ENCODE data around the gene HIVEP3. TPM values are rescaled to one million over a fixed set of nuclear protein-coding genes. Genes with fewer than 3 reads are reported as not detected.

The HIVEP3 gene
- total RNA-seq, 2 donors from 2014 or later: 0.13 to 0.99 TPM

DNA sequence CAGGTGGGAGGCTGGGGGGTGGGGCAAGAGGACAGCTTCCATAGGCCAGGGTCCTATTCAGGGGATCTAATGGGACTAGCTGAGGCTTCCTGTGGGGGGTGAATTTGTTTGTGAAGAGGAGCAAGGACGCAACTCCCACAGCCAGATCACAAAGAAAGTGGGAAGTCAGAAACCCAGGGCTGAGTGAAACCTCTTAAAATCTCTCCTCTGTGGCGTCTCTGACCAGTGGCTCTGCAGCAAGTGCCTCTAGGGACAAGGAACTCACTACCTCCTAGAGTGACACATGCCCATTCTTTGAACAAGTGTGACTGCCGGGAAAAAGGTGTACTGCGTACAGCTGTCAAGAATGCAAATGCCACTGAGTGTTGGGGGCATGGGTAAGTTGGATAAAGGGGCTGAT lies 187.9 kb downstream of the HIVEP3 start:
- Histone ChIP-seq H3K36me3 (ENCODE audit: control insufficient read depth, insufficient read depth, low read length) (no peaks in the 10 kb centered on the region), H3K4me3 (ENCODE audit: low read length) (no peak overlapping the region), H3K27me3 (ENCODE audit: control insufficient read depth, insufficient read depth, low read length, poor library complexity, severe bottlenecking) (no peaks in the 10 kb centered on the region), H3K9ac (ENCODE audit: extremely low read depth, low read length, poor library complexity, severe bottlenecking) (no peak overlapping the region), H3K9me3 (ENCODE audit: control insufficient read depth, low read length) (no peaks in the 10 kb centered on the region), H3K4me1 (ENCODE audit: control insufficient read depth, insufficient read depth, low read length) (no peaks in the 10 kb centered on the region), H3K27ac (ENCODE audit: low read depth, low read length) (no peak overlapping the region)
- peaks cover 4% of the 10 kb centered on the region for H3K27me3 Mint-ChIP-seq (ENCODE audit: insufficient read depth)
- no peak for TF ChIP-seq CTCF (conservative IDR thresholded peaks at IDR 0.05)
- no peaks in the 10 kb centered on the region for H3K36me3 Mint-ChIP-seq (ENCODE audit: low read depth)
- H3K4me1 Mint-ChIP-seq: peaks cover 4% of the 10 kb centered on the region
- H3K4me3 Mint-ChIP-seq: no peak overlapping the region
- H3K9me3 Mint-ChIP-seq: no peaks in the 10 kb centered on the region
- no peak for DNase-seq
- no peak overlapping the region for H3K27ac Mint-ChIP-seq
- WGBS, 2 experiments (ENCODE audit: insufficient coverage in 1 of 2, insufficient read length in 1 of 2): 93 to 95% methylated on average over 3 to 4 of the region's 4 CpGs

GRCh38 chr1:41728403-41729202 lies 190.1 kb downstream of the HIVEP3 start:
- 85 to 87% methylated on average over 7 to 12 of the region's 12 CpGs for WGBS, 2 experiments (ENCODE audit: insufficient coverage in 1 of 2, insufficient read length in 1 of 2)
- Histone ChIP-seq H3K36me3 (ENCODE audit: control insufficient read depth, insufficient read depth, low read length) (no peaks in the 10 kb centered on the region), H3K4me3 (ENCODE audit: low read length) (no peak overlapping the region), H3K9ac (ENCODE audit: extremely low read depth, low read length, poor library complexity, severe bottlenecking) (no peak overlapping the region), H3K27me3 (ENCODE audit: control insufficient read depth, insufficient read depth, low read length, poor library complexity, severe bottlenecking) (no peaks in the 10 kb centered on the region), H3K4me1 (ENCODE audit: control insufficient read depth, insufficient read depth, low read length) (no peaks in the 10 kb centered on the region), H3K27ac (ENCODE audit: low read depth, low read length) (no peak overlapping the region), H3K9me3 (ENCODE audit: control insufficient read depth, low read length) (no peaks in the 10 kb centered on the region)
- H3K4me1 Mint-ChIP-seq: no peaks in the 10 kb centered on the region
- TF ChIP-seq CTCF (conservative IDR thresholded peaks at IDR 0.05): no peak
- H3K36me3 Mint-ChIP-seq (ENCODE audit: low read depth): no peaks in the 10 kb centered on the region
- no peak overlapping the region for H3K27ac Mint-ChIP-seq
- no peaks in the 10 kb centered on the region for H3K9me3 Mint-ChIP-seq
- no peaks in the 10 kb centered on the region for H3K27me3 Mint-ChIP-seq (ENCODE audit: insufficient read depth)
- no peak for DNase-seq
- no peak overlapping the region for H3K4me3 Mint-ChIP-seq

DNA sequence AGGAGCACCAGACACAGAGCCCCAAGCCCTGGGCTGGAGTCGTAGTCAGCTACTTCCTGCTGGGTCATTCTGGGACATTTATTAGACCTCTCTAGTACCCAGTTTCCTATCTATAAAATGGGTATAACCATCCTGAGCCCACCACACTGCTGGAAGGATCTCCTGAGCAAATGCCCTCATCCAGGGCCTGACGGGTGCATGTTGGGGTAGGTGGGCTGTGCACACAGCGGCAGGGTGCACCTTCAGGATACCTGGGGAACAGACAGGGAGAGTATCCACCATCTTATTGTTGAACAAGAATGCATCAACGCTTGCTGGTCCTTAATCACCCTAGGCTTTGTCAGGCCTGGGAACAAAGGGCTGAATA lies 191.0 kb downstream of the HIVEP3 start:
- WGBS, 2 experiments (ENCODE audit: insufficient coverage in 1 of 2, insufficient read length in 1 of 2): 95 to 100% methylated on average over 1 to 4 of the region's 4 CpGs
- no peak for DNase-seq

More for the DNA sequence above, 191.0 kb downstream of the HIVEP3 start:
- Histone ChIP-seq H3K4me3 (ENCODE audit: low read length) (no peak overlapping the region), H3K4me1 (ENCODE audit: control insufficient read depth, insufficient read depth, low read length) (no peaks in the 10 kb centered on the region), H3K9ac (ENCODE audit: extremely low read depth, low read length, poor library complexity, severe bottlenecking) (no peak overlapping the region), H3K36me3 (ENCODE audit: control insufficient read depth, insufficient read depth, low read length) (no peaks in the 10 kb centered on the region), H3K27ac (ENCODE audit: low read depth, low read length) (no peak overlapping the region), H3K9me3 (ENCODE audit: control insufficient read depth, low read length) (no peaks in the 10 kb centered on the region), H3K27me3 (ENCODE audit: control insufficient read depth, insufficient read depth, low read length, poor library complexity, severe bottlenecking) (no peaks in the 10 kb centered on the region)
- Mint-ChIP-seq H3K4me1 (no peaks in the 10 kb centered on the region), H3K27me3 (ENCODE audit: insufficient read depth) (no peaks in the 10 kb centered on the region), H3K36me3 (ENCODE audit: low read depth) (no peaks in the 10 kb centered on the region), H3K27ac (no peak overlapping the region), H3K4me3 (no peak overlapping the region), H3K9me3 (no peaks in the 10 kb centered on the region)
- TF ChIP-seq CTCF (conservative IDR thresholded peaks at IDR 0.05): no peak
